OCI-LY1 (cell line): ENCODE results near the gene STK38.

Source experiments
- EZH2 ChIP-seq: fragments of 200-600 bp; sonication (generic), shearing (Covaris generic); IDR thresholded peaks from 2 replicates; pipeline ENCODE4 v1.8.0; 2017; ENCODE audit warnings: borderline replicate concordance, mixed run types, mild to moderate bottlenecking, antibody characterized with exemption, low read length, moderate library complexity, mixed read lengths
- TF ChIP-seq, protein P1 (sequence below): fragments of 200-600 bp; sonication (generic), shearing (Covaris generic); IDR thresholded peaks from 2 replicates; pipeline ENCODE4 v1.5.1; 2017; ENCODE audit warnings: mild to moderate bottlenecking, antibody characterized with exemption, low read length, moderate library complexity, mixed read lengths

DNA sequence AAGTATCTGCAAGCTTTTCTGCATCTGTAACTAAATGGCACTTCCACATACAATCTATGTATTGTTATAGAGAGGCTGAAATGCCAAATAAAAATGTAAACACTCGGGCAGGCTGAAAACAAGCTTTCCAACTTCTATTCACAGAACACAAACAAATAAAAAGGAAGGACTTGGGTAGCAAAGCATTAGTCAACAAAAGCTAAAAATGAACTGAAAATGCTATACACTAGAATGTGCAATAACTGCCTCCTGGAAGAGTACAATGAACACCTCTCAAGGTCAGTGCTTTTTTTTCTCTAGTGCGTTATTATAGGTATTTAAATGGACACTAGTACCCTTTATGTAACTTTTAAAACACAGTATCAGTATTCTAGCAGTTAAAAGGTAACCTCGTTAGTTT lies 31.4 kb downstream of the STK38 start:
- TF ChIP-seq, protein P1, sequence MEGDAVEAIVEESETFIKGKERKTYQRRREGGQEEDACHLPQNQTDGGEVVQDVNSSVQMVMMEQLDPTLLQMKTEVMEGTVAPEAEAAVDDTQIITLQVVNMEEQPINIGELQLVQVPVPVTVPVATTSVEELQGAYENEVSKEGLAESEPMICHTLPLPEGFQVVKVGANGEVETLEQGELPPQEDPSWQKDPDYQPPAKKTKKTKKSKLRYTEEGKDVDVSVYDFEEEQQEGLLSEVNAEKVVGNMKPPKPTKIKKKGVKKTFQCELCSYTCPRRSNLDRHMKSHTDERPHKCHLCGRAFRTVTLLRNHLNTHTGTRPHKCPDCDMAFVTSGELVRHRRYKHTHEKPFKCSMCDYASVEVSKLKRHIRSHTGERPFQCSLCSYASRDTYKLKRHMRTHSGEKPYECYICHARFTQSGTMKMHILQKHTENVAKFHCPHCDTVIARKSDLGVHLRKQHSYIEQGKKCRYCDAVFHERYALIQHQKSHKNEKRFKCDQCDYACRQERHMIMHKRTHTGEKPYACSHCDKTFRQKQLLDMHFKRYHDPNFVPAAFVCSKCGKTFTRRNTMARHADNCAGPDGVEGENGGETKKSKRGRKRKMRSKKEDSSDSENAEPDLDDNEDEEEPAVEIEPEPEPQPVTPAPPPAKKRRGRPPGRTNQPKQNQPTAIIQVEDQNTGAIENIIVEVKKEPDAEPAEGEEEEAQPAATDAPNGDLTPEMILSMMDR = no peak
- TF ChIP-seq EZH2 = no peak
